WTC11 (cell line): ENCODE data around the gene GSC. TPM values are rescaled to one million over a fixed set of nuclear protein-coding genes. Genes with fewer than 3 reads are reported as not detected.

Experiments
- ARID4B ChIP-seq: sonication (generic); formaldehyde crosslinking; IDR thresholded peaks from 2 replicates; pipeline ENCODE4 v1.8.0; 2023; ENCODE audit warnings: missing genetic modification reagents, mild to moderate bottlenecking, borderline replicate concordance
- E2F1 ChIP-seq: sonication (generic); formaldehyde crosslinking; IDR thresholded peaks from 2 replicates; pipeline ENCODE4 v1.8.0; 2022; ENCODE audit warnings: mild to moderate bottlenecking, missing genetic modification reagents
- ERG ChIP-seq: fragments of 250-450 bp; sonication (Bioruptor Pico); IDR thresholded peaks from 2 replicates; pipeline ENCODE4 v1.8.0; 2021; ENCODE audit warnings: mild to moderate bottlenecking
- GRHL2 ChIP-seq: fragments of 250-450 bp; sonication (Bioruptor Pico); IDR thresholded peaks from 2 replicates; pipeline ENCODE4 v1.8.0; 2022; ENCODE audit warnings: mild to moderate bottlenecking, moderate library complexity; ENCODE audit not compliant: insufficient replicate concordance, severe bottlenecking
- JAZF1 ChIP-seq: fragments of 250-450 bp; sonication (Bioruptor Pico); IDR thresholded peaks from 2 replicates; pipeline ENCODE4 v1.9.0; 2021; ENCODE audit warnings: moderate library complexity, mild to moderate bottlenecking, inconsistent platforms
- SP1 ChIP-seq: sonication (generic); formaldehyde crosslinking; conservative IDR thresholded peaks from 2 replicates; pipeline ENCODE4 v1.8.1; 2022; ENCODE audit warnings: missing genetic modification reagents
- STAT6 ChIP-seq: sonication (generic); formaldehyde crosslinking; conservative IDR thresholded peaks from 2 replicates; pipeline ENCODE4 v1.8.1; 2023; ENCODE audit warnings: mild to moderate bottlenecking, low read depth, missing genetic modification reagents, moderate library complexity
- TEAD1 ChIP-seq: sonication (generic); formaldehyde crosslinking; IDR thresholded peaks from 2 replicates; pipeline ENCODE4 v1.8.0; 2022; ENCODE audit warnings: mild to moderate bottlenecking, missing genetic modification reagents
- ZNF425 ChIP-seq: fragments of 250-450 bp; sonication (Bioruptor Pico); conservative IDR thresholded peaks from 2 replicates; pipeline ENCODE4 v1.9.0; 2021; ENCODE audit warnings: mild to moderate bottlenecking
- ZNF532 ChIP-seq: fragments of 250-450 bp; sonication (Bioruptor Pico); IDR thresholded peaks from 2 replicates; pipeline ENCODE4 v1.9.0; 2021; ENCODE audit warnings: mild to moderate bottlenecking, borderline replicate concordance
- total RNA-seq: library from RNA; stranded (reverse); gene quantifications from 3 replicates; pipeline ENCODE4 v1.2.3, GENCODE V29; 2021

The GSC gene
- total RNA-seq, 1 experiment from 2014 or later, result 4.4 TPM

GRCh38 chr14:94773655-94774343 lies 3.9 kb upstream of the GSC start (continued):
- TF ChIP-seq E2F1 (CRISPR knock-in tag) (no peak), STAT6 (CRISPR knock-in tag) (no peak), ZNF532 (no peak), ERG (CRISPR knock-in tag) (no peak), GRHL2 (CRISPR knock-in tag) (no peak), ZNF425 (no peak), JAZF1 (CRISPR knock-in tag) (no peak), SP1 (CRISPR knock-in tag) (no peak), ARID4B (CRISPR knock-in tag) (no peak), TEAD1 (CRISPR knock-in tag) (no peak)
